ENCODE results near the gene TMEM163. TPM values are rescaled to one million over a fixed set of nuclear protein-coding genes. Genes with fewer than 3 reads are reported as not detected.
"Not testable (repeated sequence)": the region's sequence is repeated elsewhere in the genome, so short reads cannot be mapped to it uniquely, and the experiment has no call there.

The TMEM163 gene
- total and polyA plus RNA-seq, 2 donors from 2014 or later: 2.6 to 5.9 TPM

DNA sequence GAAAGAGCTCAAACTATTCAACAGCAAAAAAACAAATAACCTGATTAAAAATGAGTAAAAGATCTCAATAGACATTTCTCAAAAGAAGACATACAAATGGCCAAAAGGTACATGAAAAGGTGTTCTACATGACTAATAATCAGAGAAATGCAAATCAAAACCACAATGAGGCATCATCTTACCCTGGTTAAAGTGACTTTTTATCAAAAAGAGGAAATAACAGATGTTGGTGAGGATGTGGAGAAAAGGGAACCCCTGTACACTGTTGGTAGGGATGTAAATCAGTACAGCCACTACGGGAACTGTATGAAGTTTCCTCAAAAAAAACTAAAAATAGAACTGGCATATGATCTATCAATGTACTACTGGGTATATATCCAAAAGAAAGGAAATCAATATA is 39.8 kb upstream of the TMEM163 start:
- Histone ChIP-seq H3K27me3 (ENCODE audit: control insufficient read depth, insufficient read depth, low read length) (no peaks in the 10 kb centered on the region), H3K36me3 (ENCODE audit: control insufficient read depth in 2 of 3, insufficient read depth in 3 of 3, low read length in 3 of 3) (no peaks in the 10 kb centered on the region), H3K9me3 (ENCODE audit: control insufficient read depth in 2 of 3, insufficient read depth in 1 of 3, low read length in 3 of 3) (no peaks in the 10 kb centered on the region), H3K4me1 (ENCODE audit: control insufficient read depth in 2 of 3, insufficient read depth in 2 of 3, low read depth in 1 of 3, low read length in 3 of 3) (no peaks in the 10 kb centered on the region), H3K9ac (ENCODE audit: low read length in 3 of 3) (no peak overlapping the region), H3K4me3 (ENCODE audit: low read length in 3 of 3) (no peak overlapping the region), H3K27ac (ENCODE audit: low read depth in 2 of 2, low read length in 2 of 2) (no peak overlapping the region)
- FAIRE-seq: no peak
- intact Hi-C loops (cut with DNase I): no loop called here
- TF ChIP-seq CTCF (IDR thresholded peaks at IDR 0.05; ENCODE audit: borderline replicate concordance, extremely low read depth, insufficient read depth): no peak
- no peak for DNase-seq

DNA sequence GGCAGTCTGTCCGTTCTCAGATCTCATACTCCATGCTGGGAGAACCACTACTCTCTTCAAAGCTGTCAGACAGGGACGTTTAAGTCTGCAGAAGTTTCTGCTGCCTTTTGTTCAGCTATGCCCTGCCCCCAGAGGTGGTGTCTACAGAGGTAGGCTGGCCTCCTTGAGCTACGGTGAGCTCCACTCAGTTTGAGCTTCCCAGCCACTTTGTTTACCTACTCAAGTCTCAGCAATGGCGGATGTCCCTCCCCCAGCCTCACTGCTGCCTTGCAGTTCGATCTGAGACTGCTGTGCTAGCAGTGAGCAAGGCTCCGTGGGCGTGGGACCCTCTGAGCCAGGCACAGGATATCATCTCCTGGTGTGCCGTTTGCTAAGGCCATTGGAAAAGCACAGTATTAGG is 33.2 kb upstream of the TMEM163 start:
- H3K36me3 ChIP-seq (ENCODE audit: control insufficient read depth in 2 of 3, insufficient read depth in 3 of 3, low read length in 3 of 3); intact Hi-C loops (cut with DNase I); H3K9ac ChIP-seq (ENCODE audit: low read length in 3 of 3); H3K9me3 ChIP-seq (ENCODE audit: control insufficient read depth in 2 of 3, insufficient read depth in 1 of 3, low read length in 3 of 3); H3K4me3 ChIP-seq (ENCODE audit: low read length in 3 of 3); H3K4me1 ChIP-seq (ENCODE audit: control insufficient read depth in 2 of 3, insufficient read depth in 2 of 3, low read depth in 1 of 3, low read length in 3 of 3); DNase-seq; FAIRE-seq; H3K27me3 ChIP-seq (ENCODE audit: control insufficient read depth, insufficient read depth, low read length); H3K27ac ChIP-seq (ENCODE audit: low read depth in 2 of 2, low read length in 2 of 2): not testable (repeated sequence)

DNA sequence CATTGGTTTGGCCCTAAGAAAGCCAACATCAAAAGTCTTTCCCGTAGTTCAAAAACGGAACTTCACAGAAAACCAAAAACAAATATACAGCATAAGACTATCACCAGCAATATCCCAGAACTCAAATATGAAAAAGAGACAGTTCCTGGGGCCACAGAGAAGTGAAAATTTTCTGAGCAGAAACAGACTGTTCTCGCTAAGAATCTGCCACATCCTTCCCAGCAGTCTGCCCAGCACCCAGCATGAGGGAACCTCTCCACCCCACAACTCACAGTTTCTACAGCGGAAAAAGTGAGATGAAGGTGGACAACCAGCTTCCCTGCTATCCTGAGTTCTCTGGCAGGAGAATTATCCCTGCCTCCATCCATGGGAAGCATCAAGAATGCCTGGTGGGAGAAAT is 26.7 kb upstream of the TMEM163 start:
- intact Hi-C loops (cut with DNase I): no loop called here
- DNase-seq (no peak), FAIRE-seq (no peak)
- Histone ChIP-seq H3K27me3 (ENCODE audit: control insufficient read depth, insufficient read depth, low read length) (no peaks in the 10 kb centered on the region), H3K9ac (ENCODE audit: low read length in 3 of 3) (no peak overlapping the region), H3K9me3 (ENCODE audit: control insufficient read depth in 2 of 3, insufficient read depth in 1 of 3, low read length in 3 of 3) (no peaks in the 10 kb centered on the region), H3K4me3 (ENCODE audit: low read length in 3 of 3) (no peak overlapping the region), H3K4me1 (ENCODE audit: control insufficient read depth in 2 of 3, insufficient read depth in 2 of 3, low read depth in 1 of 3, low read length in 3 of 3) (no peaks in the 10 kb centered on the region), H3K36me3 (ENCODE audit: control insufficient read depth in 2 of 3, insufficient read depth in 3 of 3, low read length in 3 of 3) (no peaks in the 10 kb centered on the region), H3K27ac (ENCODE audit: low read depth in 2 of 2, low read length in 2 of 2) (no peak overlapping the region)
- TF ChIP-seq CTCF (IDR thresholded peaks at IDR 0.05; ENCODE audit: borderline replicate concordance, extremely low read depth, insufficient read depth): no peak

DNA sequence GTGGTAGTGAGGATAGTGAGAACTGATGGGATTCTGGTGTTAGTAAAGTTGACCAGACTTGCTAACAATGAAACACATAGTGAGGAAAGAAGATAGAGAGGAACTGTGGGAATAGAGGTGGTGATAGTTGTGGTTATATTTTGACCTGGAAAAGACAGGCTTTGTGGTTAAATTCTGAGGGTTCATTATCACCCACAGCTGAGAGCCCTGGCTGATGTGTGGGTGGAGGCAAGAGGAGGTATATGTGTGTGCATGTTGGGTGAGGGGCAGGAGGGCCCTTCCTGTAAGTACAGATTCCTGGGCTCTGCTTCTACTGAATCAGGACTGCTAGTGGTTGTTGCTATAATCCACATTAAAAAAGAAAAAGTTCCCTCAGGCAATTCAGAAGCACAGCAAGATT is 26.2 kb upstream of the TMEM163 start:
- H3K27me3 ChIP-seq (ENCODE audit: control insufficient read depth, insufficient read depth, low read length): no peaks in the 10 kb centered on the region
- H3K27ac ChIP-seq (ENCODE audit: low read depth in 2 of 2, low read length in 2 of 2): no peak overlapping the region
- intact Hi-C loops (cut with DNase I): no loop called here
- no peaks in the 10 kb centered on the region for H3K36me3 ChIP-seq (ENCODE audit: control insufficient read depth in 2 of 3, insufficient read depth in 3 of 3, low read length in 3 of 3)
- H3K9ac ChIP-seq (ENCODE audit: low read length in 3 of 3): no peak overlapping the region
- H3K4me1 ChIP-seq (ENCODE audit: control insufficient read depth in 2 of 3, insufficient read depth in 2 of 3, low read depth in 1 of 3, low read length in 3 of 3): no peaks in the 10 kb centered on the region
- H3K9me3 ChIP-seq (ENCODE audit: control insufficient read depth in 2 of 3, insufficient read depth in 1 of 3, low read length in 3 of 3): no peaks in the 10 kb centered on the region
- FAIRE-seq (no peak), DNase-seq (no peak)
- H3K4me3 ChIP-seq (ENCODE audit: low read length in 3 of 3): no peak overlapping the region
- TF ChIP-seq CTCF (IDR thresholded peaks at IDR 0.05; ENCODE audit: borderline replicate concordance, extremely low read depth, insufficient read depth): no peak
